Measurements from ENCODE around the gene SEC31A. TPM values are rescaled to one million over a fixed set of nuclear protein-coding genes. Genes with fewer than 3 reads are reported as not detected.

SEC31A gene
- total and polyA plus RNA-seq, 2 of the 4 experiments (the other 2 are of a cell fraction): 278 to 366 TPM

DNA sequence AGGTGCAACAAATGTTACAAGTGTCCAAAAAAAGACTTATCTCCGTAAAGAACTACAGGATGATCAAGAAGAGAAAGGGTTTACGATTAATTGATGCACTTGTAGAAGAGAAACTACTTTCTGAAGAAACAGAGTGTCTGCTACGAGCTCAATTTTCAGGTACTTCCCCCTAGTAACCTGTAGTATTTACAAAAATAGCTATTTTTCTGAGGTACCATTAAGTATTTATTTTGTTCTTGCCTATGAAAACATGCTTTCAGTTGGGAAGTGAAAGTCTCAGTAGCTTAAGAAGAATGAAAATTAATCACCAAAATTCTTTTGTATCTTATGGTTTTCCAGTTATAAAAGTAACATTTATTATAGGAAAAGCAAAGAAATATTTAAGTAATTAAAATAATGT lies 15.5 kb upstream of the SEC31A start:
- H3K18ac ChIP-seq (ENCODE audit: low read depth, low read length): no peak overlapping the region
- H4K8ac ChIP-seq (ENCODE audit: low read depth in 2 of 2, low read length in 2 of 2): no peak overlapping the region
- H3K56ac ChIP-seq (ENCODE audit: extremely low read depth, insufficient read depth, low read length): no peak overlapping the region
- H3K9me3 ChIP-seq (ENCODE audit: control insufficient read depth, insufficient read depth, low read length): no peaks in the 10 kb centered on the region
- no peak overlapping the region for H2BK120ac ChIP-seq (ENCODE audit: low read depth, low read length)
- H3K14ac ChIP-seq (replicated peaks; ENCODE audit: low read depth, low read length): no peak overlapping the region
- no peak overlapping the region for H4K91ac ChIP-seq (ENCODE audit: insufficient read depth, low read depth, low read length)
- dilution Hi-C loops (cut with HindIII; ENCODE audit: low sequenced_read_pairs, unreplicated experiment) (no loop called here), in situ Hi-C loops (cut with MboI; ENCODE audit: low sequenced_read_pairs) (no loop called here), intact Hi-C loops (cut with micrococcal nuclease) (no loop called here)
- no peak overlapping the region for H2BK15ac ChIP-seq (ENCODE audit: low read depth, low read length)
- no TSS peak for BruUV-seq (replicated peaks)
- H3K4me2 ChIP-seq (ENCODE audit: low read depth, low read length): no peak overlapping the region
- no peaks in the 10 kb centered on the region for H3K27me3 ChIP-seq (ENCODE audit: control insufficient read depth, insufficient read depth, low read length)
- H2BK20ac ChIP-seq (ENCODE audit: low read depth, low read length): no peak overlapping the region
- WGBS, 2 experiments (ENCODE audit: extremely low coverage in 2 of 2, insufficient read length in 1 of 2): no CpG with 5 or more reads among the region's 3 CpGs
- TF ChIP-seq FOS (IDR thresholded peaks at IDR 0.05; ENCODE audit: low read depth, low read length) (no peak), NFE2L2 (IDR thresholded peaks at IDR 0.05; ENCODE audit: low read depth, low read length) (no peak), SMC3 (IDR thresholded peaks at IDR 0.05; ENCODE audit: low read depth, low read length) (no peak), RFX5 (IDR thresholded peaks at IDR 0.05; ENCODE audit: low read depth, low read length) (no peak), RAD21 (IDR thresholded peaks at IDR 0.05; ENCODE audit: low read length) (no peak), MAZ (IDR thresholded peaks at IDR 0.05; ENCODE audit: borderline replicate concordance, low read depth, low read length) (no peak), BHLHE40 (IDR thresholded peaks at IDR 0.05; ENCODE audit: low read depth, low read length) (no peak), CHD1 (IDR thresholded peaks at IDR 0.05; ENCODE audit: low read depth, low read length) (no peak), MAFK (IDR thresholded peaks at IDR 0.05; ENCODE audit: low read depth, low read length) (no peak), POLR2A (IDR thresholded peaks at IDR 0.05; ENCODE audit: low read depth, low read length) (no peak), CEBPB (IDR thresholded peaks at IDR 0.05; ENCODE audit: low read depth, low read length) (no peak), RCOR1 (IDR thresholded peaks at IDR 0.05; ENCODE audit: insufficient replicate concordance, low read length) (no peak), MXI1 (IDR thresholded peaks at IDR 0.05; ENCODE audit: borderline replicate concordance, low read depth, low read length) (no peak)
- TF ChIP-seq, protein P1, sequence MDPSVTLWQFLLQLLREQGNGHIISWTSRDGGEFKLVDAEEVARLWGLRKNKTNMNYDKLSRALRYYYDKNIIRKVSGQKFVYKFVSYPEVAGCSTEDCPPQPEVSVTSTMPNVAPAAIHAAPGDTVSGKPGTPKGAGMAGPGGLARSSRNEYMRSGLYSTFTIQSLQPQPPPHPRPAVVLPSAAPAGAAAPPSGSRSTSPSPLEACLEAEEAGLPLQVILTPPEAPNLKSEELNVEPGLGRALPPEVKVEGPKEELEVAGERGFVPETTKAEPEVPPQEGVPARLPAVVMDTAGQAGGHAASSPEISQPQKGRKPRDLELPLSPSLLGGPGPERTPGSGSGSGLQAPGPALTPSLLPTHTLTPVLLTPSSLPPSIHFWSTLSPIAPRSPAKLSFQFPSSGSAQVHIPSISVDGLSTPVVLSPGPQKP (IDR thresholded peaks at IDR 0.05; ENCODE audit: borderline replicate concordance, low read depth, low read length): no peak
- TF ChIP-seq, protein P2, sequence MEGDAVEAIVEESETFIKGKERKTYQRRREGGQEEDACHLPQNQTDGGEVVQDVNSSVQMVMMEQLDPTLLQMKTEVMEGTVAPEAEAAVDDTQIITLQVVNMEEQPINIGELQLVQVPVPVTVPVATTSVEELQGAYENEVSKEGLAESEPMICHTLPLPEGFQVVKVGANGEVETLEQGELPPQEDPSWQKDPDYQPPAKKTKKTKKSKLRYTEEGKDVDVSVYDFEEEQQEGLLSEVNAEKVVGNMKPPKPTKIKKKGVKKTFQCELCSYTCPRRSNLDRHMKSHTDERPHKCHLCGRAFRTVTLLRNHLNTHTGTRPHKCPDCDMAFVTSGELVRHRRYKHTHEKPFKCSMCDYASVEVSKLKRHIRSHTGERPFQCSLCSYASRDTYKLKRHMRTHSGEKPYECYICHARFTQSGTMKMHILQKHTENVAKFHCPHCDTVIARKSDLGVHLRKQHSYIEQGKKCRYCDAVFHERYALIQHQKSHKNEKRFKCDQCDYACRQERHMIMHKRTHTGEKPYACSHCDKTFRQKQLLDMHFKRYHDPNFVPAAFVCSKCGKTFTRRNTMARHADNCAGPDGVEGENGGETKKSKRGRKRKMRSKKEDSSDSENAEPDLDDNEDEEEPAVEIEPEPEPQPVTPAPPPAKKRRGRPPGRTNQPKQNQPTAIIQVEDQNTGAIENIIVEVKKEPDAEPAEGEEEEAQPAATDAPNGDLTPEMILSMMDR (conservative IDR thresholded peaks at IDR 0.05; ENCODE audit: low read depth, low read length): no peak
- TF ChIP-seq, protein P3, sequence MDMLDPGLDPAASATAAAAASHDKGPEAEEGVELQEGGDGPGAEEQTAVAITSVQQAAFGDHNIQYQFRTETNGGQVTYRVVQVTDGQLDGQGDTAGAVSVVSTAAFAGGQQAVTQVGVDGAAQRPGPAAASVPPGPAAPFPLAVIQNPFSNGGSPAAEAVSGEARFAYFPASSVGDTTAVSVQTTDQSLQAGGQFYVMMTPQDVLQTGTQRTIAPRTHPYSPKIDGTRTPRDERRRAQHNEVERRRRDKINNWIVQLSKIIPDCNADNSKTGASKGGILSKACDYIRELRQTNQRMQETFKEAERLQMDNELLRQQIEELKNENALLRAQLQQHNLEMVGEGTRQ (IDR thresholded peaks at IDR 0.05; ENCODE audit: low read depth, low read length): no peak
- H4K5ac ChIP-seq (ENCODE audit: low read depth, low read length): no peak overlapping the region
- peaks cover 2% of the 10 kb centered on the region; the same call in 1 of the 2 replicates for H3K9me1 ChIP-seq (ENCODE audit: insufficient read depth, low read length)
- H2AK9ac ChIP-seq (replicated peaks; ENCODE audit: low read depth, low read length, poor library complexity): no peak overlapping the region
- DNase-seq (no peak), ATAC-seq (ENCODE audit: low read depth) (no peak)
- POLR2A ChIA-PET (ENCODE audit: unreplicated experiment): no interaction called here
- no peak overlapping the region for H3K23ac ChIP-seq (ENCODE audit: low read depth, low read length)
- no peak overlapping the region for H3K4ac ChIP-seq (ENCODE audit: low read depth, low read length)
- peaks cover 1% of the 10 kb centered on the region; the same call in 1 of the 2 replicates for H3K36me3 ChIP-seq (ENCODE audit: control insufficient read depth, insufficient read depth, low read length)
- H3K4me1 ChIP-seq (ENCODE audit: control insufficient read depth, insufficient read depth, low read length): no peaks in the 10 kb centered on the region
- CTCF ChIA-PET: interaction anchor here (0.8 to 1.4 kb wide), 2 partner anchors 8 to 78 kb away, joined by 3 to 4 read pairs; no protein-coding TSS in a partner anchor
- H3K79me1 ChIP-seq (ENCODE audit: low read depth in 1 of 2, low read length in 2 of 2): peaks cover 0 to 9% of the 10 kb centered on the region in 2 experiments; a peak in 1 of 4 replicates
- no peak overlapping the region for H2AK5ac ChIP-seq (ENCODE audit: low read depth, low read length)
- H3K27ac ChIP-seq (ENCODE audit: insufficient read depth, low read length): no peak overlapping the region
- no peak overlapping the region for H2BK5ac ChIP-seq (ENCODE audit: low read depth, low read length, poor library complexity, severe bottlenecking)
- no peak overlapping the region for H3K9ac ChIP-seq (ENCODE audit: low read depth, low read length)
- H4K20me1 ChIP-seq (ENCODE audit: insufficient read depth, low read length): no peaks in the 10 kb centered on the region
- H3K4me3 ChIP-seq (ENCODE audit: insufficient read depth, low read depth, low read length): no peak overlapping the region
- no peak overlapping the region for H2AFZ ChIP-seq (replicated peaks; ENCODE audit: low read length, poor library complexity)

Measured in IMR-90 (cell line).